HG03097 (cell line): Measurements from ENCODE around the gene DEUP1.
"Not testable (repeated sequence)": the region's sequence is repeated elsewhere in the genome, so short reads cannot be mapped to it uniquely, and the experiment has no call there.

Experiments used
- ATAC-seq: cut with Tn5 transposase; IDR thresholded peaks from one replicate; pipeline ENCODE4 v1.9.1; 2021; ENCODE audit not compliant: unreplicated experiment, low FRiP score

The DEUP1 gene

GRCh38 chr11:93348930-93349329, 18.4 kb downstream of the DEUP1 start:
- ATAC-seq = no peak

GRCh38 chr11:93350835-93351234, 20.3 kb downstream of the DEUP1 start:
- ATAC-seq = no peak

GRCh38 chr11:93359396-93359795, 28.9 kb downstream of the DEUP1 start:
- ATAC-seq = no peak

- ATAC-seq = no peak
Observed at GRCh38 chr11:93361435-93361834, 30.9 kb downstream of the DEUP1 start.

GRCh38 chr11:93368022-93368421, 37.5 kb downstream of the DEUP1 start:
- no peak for ATAC-seq

GRCh38 chr11:93370260-93370659, 39.7 kb downstream of the DEUP1 start:
- no peak for ATAC-seq

- ATAC-seq = no peak
Observed at GRCh38 chr11:93389737-93390136, 59.2 kb downstream of the DEUP1 start.

GRCh38 chr11:93392867-93393266, 62.3 kb downstream of the DEUP1 start:
- ATAC-seq = no peak

- no peak for ATAC-seq
Observed at GRCh38 chr11:93393386-93393785, 62.8 kb downstream of the DEUP1 start.

GRCh38 chr11:93394488-93394887, 63.9 kb downstream of the DEUP1 start:
- no peak for ATAC-seq

GRCh38 chr11:93396316-93396715, 65.8 kb downstream of the DEUP1 start:
- no peak for ATAC-seq

GRCh38 chr11:93403930-93404329, 73.4 kb downstream of the DEUP1 start:
- ATAC-seq = no peak

- no peak for ATAC-seq
Observed at GRCh38 chr11:93407777-93408401, 77.3 kb downstream of the DEUP1 start.

- no peak for ATAC-seq
Observed at GRCh38 chr11:93410441-93410840, 79.9 kb downstream of the DEUP1 start.

GRCh38 chr11:93411705-93412104, 81.2 kb downstream of the DEUP1 start:
- no peak for ATAC-seq

GRCh38 chr11:93432247-93432646, 101.7 kb downstream of the DEUP1 start:
- no peak for ATAC-seq

- not testable (repeated sequence) for ATAC-seq
Observed at GRCh38 chr11:93443232-93443631, 112.7 kb downstream of the DEUP1 start.

GRCh38 chr11:93444617-93445073, 114.1 kb downstream of the DEUP1 start:
- ATAC-seq = no peak

GRCh38 chr11:93458286-93458685, 127.7 kb downstream of the DEUP1 start:
- ATAC-seq = no peak

- not testable (repeated sequence) for ATAC-seq
Observed at GRCh38 chr11:93463666-93464065, 133.1 kb downstream of the DEUP1 start.

GRCh38 chr11:93464927-93465540, 134.5 kb downstream of the DEUP1 start:
- ATAC-seq = no peak

- ATAC-seq = no peak
Observed at GRCh38 chr11:93467054-93467453, 136.5 kb downstream of the DEUP1 start.
